GM18526 (cell line): Measurements from ENCODE around the gene AGAP1.

Source experiments
- POLR2A ChIP-seq: IDR thresholded peaks from 3 replicates; pipeline ENCODE4 v1.6.1; 2011; ENCODE audit not compliant: insufficient read length; ENCODE audit errors: extremely low read depth

AGAP1 gene

DNA sequence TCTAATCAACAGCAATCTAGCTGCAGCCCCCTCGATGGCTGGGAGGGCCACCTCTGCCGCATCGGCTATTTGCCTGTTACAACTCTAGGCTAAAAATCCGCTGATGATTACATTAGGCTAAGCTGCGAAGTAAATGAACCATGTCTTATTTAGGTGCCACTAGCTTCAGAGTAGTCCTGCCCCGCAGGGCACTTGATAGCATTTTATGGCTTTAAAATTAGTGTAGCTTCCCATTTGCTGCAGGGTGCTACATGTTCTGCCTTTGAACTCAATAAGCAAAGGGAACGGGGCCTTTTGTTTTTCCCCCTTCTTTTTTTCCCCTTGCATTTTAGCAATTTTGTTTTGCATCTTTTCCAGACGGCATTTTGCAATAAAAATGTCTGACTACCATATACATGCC, 404.1 kb downstream of the AGAP1 start:
- no peak for TF ChIP-seq POLR2A

DNA sequence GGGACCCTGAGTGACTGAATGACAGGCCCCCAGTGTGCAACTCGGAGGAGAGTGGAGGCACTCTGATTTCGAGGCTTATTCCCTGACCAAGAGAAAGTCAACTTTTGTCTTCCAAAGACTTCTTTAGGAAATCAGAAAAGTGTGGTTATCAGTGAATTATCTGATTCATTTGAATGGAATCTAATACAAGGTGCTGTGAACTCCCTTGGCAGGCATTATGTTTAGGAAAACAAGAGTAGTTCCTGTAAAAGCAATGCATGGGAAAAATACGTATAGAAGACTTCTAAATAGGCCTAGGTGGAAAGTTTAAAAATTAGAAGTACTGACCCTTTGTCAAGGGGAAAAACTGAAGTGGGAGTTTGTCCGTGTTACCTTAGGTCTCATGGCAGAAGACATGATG, 404.9 kb downstream of the AGAP1 start:
- no peak for TF ChIP-seq POLR2A

DNA sequence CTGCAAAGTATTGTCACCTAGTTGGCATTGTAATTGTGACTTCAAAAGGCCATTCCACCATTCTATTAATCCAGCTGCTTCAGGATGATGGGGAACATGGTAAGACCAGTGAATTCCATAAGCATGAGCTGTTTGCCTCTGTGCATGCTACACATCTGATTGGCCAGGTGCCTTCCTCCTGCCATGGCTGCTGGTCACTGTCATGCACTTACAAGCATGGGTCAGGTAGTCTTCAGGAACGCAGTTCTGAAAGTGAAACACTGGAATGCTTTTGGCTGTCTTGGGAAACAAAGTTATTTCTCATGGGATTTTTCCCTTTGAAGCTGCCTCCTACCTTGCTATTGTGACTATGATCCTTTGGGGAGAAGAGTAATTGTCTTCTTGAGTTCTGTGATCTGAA, 406.8 kb downstream of the AGAP1 start:
- no peak for TF ChIP-seq POLR2A

DNA sequence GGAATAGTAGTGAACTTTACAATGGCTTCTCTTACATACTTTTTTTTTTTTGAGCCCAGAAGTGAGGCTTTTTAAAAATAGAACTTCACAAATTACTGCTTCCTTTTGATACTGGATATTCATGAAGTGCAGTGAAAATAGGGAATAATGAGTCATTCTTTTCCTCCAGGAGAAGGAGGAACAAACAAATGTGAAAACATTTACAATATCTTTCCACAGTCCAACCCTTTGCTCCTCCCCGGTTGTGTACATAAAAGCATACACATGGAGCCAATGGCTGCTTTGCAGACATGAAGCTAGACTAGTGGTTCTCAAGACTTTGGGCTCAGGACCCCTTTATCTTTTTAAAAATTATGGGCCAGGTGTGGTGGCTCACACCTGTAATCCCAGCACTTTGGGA, 407.4 kb downstream of the AGAP1 start:
- no peak for TF ChIP-seq POLR2A

DNA sequence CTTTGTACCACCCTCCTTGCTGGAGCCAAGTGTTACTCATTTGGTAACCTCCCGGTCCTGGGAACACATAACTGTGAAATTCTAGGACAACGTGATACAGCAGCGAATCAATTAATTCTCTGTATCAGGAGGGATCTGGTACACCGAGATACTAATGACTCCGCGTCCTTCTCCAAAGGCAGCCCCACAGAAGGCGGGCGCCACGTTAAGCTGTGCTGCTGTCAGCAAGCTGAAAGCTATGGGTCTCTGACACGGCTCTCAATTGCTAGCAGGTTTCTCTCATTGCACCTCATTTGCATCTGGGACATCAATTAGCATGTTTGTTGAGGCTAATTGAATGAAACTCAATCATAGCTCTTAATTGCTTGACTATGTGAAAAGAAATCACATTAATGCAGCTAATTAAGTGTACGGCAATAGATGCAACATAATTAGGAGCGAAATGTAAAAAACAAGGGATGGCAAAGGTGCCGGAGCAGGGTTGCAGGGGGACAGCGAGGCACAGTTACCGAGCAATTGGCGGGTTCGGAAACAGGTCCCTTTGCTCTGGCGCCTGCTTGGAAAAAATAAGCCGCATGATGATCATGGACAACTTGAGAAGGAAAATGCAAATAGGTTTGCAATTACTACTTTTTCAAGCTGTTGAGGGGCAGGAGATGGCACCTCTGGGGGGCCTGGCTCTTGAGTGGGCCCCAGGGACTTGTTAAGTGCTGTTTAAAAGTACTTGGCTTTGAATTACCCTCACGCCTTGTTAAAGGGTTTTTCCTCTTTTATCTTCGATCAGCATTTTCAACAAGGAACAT, 410.1 kb downstream of the AGAP1 start:
- TF ChIP-seq POLR2A, result no peak

DNA sequence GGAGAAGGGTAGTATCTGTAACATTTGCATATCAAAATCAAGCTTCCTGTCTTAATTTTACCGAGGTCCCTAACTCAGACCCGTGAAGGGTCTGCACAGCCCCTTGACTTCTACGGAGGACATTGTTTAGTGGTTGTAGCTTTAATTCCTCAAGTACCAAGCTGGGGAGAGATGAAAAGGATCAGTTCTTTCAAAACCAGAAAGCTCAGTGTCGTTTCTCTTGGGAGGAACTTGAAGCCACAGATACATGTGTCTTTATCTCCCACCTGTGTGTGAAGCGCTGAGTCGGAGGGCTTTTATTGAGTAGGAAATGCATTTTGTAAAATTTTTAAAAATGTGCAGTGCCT, 410.7 kb downstream of the AGAP1 start:
- TF ChIP-seq POLR2A, result no peak

DNA sequence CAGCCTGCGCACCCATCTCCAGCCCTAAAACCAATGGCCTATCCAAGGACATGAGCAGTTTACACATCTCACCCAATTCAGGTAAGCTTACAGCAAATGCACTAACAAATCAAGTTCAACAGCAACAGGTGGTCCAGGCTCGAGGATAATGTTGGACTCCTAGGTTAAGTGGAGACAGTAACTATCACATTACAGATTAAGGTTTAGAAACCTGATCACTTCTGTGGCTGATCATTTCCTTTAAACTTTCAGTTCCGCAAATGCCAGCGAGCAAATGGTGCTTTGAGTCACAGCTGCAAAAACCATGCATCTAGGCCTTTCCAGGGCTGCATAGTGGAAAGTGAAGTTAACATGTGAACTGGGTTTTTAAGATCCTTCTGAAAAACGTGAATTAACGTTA, 415.0 kb downstream of the AGAP1 start:
- TF ChIP-seq POLR2A, result no peak

DNA sequence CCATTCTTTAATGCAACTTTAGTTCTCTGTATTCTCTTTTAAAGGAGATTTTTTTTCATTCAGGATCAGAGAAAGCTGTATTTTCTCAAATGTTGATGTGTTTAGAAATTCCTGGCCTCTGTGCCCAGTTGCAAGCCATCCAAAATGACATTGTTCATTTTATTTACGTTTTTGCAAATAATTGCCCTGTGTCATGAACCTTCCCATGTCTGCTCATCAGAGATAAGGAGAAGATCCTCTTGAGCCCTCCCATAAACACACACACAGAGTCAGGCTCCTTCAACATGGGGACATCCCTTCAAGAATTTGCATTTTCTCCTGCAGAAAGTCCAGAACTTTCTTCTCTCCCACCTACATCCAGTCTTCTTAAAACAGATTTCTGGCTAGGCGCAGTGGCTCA, 415.5 kb downstream of the AGAP1 start:
- no peak for TF ChIP-seq POLR2A

DNA sequence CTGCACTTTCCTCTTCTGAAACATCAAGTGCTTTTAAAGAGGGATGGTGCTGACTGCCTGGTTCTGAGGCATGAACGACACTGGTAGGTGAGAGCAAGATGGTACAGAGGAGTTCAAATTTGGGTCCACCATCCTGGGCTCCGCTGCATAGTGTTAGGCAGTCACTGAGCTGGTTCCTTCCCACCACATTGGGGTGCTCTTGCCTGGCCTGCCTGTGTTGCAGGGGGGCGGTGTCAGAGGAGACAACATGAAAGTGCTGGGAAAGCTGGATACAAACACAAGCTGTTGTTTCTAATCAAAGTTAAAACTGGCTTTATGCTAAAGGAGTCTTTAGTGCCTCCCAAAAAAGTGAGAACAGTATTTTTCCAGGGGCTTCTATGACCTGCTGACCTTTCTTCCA, 416.2 kb downstream of the AGAP1 start:
- no peak for TF ChIP-seq POLR2A

DNA sequence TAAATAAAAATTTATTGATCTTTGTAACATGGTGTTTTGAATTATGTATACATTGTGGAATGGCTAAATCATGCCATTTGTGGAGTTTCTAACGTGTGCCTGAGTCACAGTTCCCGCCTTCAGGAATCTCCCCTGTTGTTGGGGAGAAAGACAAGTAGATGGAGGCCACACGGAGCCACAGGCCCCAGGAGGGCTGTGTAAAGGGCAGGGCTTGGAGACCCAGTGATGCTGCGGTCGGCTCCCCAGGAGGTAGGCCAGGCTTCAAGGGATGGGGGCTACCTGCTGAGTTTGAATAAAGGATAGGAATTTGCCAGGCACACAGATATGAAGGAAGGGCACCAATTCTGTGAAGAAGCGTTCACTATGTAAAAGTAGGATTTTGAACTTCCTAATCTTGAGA, 417.3 kb downstream of the AGAP1 start:
- no peak for TF ChIP-seq POLR2A

DNA sequence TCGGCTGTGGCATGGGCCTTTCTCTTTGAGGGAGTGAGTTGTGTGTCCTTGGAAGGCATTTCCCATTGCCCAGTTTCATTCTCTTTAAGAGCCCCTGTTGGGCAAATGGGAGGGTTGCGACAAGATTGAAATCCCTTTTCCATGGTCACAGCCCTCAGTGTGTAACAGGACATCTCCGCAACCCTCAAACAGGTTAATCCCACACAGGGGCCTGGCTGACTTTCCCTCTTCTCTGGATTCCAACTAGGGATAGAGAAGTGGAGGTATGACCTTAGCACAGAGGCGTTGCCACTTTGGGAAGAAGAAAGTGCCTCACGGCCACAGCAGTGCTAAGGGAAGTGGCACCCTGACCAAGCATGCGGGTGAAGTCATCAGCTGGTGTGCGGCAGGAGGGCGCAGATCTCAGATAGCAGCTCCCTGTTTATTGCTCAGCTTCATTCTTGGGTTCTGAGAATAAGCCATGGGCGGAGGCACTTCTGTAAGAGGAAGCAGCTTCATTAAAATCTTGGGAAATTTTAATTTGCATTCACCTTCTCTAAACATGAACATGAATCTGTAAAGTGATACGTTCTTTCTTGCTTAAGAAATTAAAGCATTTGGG, 417.9 kb downstream of the AGAP1 start:
- no peak for TF ChIP-seq POLR2A

DNA sequence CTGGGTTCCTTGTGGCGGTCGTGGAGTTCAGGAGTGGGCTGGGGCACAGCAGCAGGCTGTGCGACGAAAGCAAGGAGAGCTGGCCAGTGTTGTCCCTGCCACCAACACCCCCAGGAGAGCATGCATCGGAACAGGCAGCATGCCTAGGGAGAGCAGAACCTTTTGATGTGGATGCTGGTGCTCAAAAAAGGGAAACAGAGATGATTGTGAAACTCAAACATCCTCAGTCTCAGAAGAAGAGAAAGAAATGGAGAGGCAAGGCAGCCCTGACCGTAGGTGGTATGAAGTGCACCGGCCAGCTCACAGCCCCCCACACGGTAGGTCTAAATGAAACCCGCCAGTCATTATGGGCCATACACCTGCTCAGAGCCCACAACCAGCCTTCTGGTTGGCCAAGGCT, 420.9 kb downstream of the AGAP1 start:
- no peak for TF ChIP-seq POLR2A

DNA sequence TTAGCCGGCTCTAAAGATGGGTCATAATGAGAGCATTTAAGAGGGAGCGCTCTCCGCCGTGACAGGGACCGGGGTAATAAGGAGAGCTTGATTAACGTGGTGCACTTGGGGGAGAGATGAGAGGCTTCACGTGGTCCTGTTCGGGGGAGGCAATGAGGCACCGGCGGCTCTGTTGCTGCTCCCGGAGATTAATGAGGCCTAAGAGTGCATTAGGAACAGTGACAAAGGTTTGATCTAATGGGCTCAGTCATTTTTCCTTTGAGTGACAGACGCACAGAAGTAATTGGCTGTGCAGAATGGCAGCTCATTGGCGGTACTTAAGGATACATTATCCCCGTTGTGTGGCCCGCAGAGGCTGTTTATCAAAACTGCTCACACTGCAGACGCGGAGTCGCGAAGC, 423.7 kb downstream of the AGAP1 start:
- no peak for TF ChIP-seq POLR2A

DNA sequence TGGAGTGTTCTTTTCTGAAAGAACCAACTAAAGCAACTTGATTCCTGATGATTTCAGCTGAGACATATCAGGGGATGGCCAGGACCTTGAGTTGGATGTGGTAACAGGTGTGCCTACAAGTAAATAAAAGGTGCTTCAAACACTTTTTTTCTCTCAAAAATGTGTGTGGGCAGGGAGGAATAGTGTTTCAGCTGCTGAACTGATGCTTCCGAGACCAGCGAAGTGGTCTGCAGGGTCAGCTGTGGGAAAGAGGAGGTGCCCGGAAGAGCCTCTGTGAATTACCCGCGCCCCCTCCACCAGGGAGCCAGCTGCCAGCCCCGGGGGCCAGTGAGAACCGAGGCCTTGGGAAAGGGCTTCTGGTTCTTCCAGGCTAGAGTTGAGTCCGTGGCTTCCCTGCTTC, 425.0 kb downstream of the AGAP1 start:
- no peak for TF ChIP-seq POLR2A

DNA sequence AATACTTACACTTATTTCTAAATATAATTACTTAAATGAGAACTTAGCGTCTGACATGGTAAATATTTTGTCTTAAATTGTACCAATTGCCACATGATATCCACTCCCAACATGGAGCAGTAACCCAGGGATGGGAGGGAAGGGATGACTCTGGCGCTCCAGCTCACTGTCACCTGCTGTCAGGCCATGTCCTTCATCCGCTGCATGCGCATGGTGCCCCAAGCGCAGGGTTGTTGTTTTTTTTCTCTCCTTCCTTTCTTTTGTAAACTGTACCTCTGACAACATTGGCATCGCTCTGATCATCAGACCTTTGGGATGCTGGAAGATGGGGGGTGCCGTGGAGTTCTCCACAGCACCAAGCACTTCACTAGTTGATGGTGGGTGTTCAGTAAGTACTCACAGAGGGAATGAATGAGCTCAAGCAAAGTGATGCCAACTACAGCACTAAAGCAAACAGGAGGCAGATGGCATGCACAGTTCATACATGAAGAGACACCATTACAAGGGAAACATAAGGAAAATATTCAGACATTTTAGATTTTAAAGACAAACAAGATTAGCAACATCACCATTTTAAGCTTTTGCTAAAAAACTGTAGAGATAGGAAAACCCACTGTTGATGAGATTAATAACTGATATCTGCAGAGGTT, 426.5 kb downstream of the AGAP1 start:
- TF ChIP-seq POLR2A, result no peak

DNA sequence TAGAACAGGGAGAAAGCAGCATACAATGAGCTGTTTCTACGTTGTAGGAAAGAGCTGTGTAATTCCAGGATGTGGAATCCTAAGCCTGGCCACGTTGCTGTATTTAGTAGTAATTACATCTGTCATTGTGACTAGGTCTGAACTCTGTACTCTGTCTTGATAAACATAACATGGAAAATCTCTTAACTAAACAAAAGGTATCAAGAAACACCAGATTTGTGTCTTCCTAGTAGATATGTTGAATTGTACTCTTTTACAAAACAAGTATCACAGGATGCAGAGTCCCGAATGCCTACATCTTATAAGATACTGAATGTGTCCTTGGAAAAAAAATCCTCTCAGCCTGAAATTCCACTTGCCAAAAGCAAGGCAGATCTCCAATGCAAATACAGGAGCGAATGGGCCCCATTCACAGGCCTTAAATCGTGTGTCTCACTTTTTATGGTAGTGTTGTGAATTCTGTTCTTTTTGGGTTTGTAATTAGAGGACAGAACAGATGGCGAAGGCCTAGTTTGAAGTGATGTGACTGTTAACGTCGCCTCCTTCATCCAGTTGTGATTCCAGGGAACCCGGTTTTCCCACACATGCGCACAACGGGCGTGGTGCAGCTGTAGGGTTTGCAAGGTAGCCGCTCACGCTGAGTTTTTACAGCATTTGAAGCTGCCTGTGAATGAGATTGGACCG, 427.8 kb downstream of the AGAP1 start:
- TF ChIP-seq POLR2A, result no peak
